GM20431 (cell line): ENCODE data around the gene RUNX1.

Source experiments
- in situ Hi-C: fragments of 300-500 bp; cut with MseI, MboI; formaldehyde crosslinking; loops from one replicate; pipeline ENCODE4 v1.15.0; 2020; ENCODE audit warnings: low sequenced_read_pairs; ENCODE audit not compliant: unreplicated experiment

Gene RUNX1

DNA sequence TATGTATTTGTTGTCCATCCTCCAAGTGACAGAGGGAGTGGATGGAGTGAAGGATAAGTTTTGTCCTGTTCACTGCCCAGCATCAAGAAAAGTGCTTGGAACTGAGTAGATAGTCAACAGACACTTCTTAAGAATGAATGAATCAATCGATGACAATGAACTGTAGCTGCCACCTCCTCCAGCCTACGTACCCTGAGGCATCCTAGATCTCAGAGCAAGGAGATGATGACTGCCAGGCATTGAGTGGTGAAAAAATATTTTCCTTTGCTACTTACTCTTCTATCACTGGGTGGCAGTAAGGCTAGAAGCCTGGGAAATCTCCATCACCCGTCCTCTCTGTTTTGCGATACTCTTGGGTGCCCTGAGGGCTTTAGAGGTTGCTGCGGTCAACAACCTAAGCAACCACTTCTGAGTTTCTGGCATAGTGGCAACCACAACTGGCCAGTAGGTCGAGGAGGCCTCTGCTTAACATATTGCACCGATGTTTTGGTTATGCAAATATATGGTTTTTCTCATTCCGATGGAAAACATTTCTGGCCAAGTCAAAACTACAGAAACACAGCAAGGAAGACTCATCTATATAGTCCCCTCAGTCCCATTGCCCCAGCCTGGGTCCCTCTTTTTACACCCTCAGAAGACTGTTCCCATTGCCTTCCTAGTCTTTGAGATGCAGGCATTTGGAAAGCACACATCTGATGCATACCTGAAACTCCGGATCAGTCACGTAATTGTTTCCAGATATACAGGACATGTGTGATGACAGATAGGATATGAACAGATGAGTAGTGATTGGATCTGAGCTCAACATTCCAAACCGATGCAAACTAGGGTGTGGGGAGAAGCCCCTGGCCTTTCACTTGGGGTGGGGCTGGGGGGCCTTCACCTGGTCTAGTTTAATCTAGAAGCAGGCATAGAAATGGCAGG is 136.8 kb downstream of the RUNX1 start:
- in situ Hi-C loops, result no loop called here

DNA sequence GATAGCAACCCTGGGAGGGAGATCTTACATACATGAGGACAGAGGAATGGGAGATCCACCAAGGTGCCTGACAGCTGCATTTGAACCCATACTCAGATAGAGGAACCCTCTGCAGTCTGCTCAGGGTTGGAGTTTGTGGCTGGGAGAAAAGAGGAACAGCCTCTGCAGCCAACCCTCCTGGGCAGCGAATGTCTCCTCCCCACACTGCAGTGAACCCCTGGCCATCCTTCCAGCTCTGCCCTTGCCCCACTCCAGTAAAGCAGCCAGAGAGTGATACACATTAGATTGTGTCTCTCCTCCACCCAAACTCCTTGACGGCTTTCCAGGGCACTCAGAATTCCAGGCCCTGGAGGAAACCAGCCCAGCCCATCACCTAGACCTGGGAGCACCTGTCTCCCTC is 137.7 kb downstream of the RUNX1 start:
- in situ Hi-C loops, result no loop called here

DNA sequence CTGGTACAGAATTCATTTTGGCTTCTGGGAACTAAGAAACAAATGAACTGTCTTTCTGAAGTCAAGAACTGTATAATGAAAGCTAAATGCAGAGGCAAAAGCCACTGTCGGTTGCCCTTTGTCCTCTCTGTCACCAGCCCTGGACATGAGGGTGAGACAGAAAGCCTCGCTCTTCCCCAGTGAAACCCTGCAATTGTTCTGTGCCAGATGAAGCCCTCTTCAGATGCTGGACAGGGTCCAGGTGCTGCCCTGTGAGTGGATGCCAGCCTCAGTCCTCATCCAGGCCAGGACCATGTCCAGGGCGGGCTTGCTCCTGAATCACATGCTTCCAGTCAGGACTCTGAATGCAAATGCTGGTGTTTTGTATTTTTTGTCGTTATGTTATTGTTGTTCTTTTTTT is 138.7 kb downstream of the RUNX1 start:
- in situ Hi-C loops, result no loop called here

DNA sequence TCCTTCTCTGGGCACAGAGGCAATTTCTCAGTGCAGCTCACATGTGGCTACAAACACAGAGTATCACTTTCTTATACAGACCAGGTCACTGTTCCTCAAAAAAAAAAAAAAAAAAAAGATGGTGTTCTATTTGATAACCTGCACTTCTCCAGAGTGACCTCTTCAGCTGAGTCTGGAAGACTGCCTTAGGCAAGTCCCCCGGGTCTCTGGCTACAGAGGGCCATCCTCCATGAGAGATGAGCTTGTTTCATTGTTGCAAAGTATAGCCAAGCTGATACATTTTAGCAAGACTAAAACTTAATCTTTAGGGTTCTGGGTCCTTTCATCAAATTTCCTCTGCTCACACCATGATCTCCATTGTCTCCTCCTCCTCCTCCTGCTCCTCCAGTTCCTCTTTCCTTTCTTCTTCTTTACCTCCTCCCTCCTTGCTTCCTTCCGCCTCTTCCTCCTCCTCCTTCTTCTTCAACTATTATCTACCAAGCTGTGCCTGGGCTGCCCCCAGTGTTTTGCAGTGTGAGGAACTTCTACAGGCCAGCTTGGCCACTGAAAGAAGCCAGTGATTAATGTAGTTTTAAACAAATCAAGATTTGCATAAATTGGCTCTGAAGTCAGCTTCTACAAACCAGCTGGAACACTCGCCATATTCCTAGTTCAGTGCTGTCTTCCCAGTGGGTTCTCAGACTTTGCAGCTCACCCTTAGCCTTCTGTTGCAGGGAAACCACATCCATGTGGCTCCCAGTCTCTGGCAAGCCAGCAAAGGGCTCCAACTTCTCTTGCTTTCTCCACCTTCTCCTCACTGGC is 139.4 kb downstream of the RUNX1 start:
- in situ Hi-C loops, result no loop called here

DNA sequence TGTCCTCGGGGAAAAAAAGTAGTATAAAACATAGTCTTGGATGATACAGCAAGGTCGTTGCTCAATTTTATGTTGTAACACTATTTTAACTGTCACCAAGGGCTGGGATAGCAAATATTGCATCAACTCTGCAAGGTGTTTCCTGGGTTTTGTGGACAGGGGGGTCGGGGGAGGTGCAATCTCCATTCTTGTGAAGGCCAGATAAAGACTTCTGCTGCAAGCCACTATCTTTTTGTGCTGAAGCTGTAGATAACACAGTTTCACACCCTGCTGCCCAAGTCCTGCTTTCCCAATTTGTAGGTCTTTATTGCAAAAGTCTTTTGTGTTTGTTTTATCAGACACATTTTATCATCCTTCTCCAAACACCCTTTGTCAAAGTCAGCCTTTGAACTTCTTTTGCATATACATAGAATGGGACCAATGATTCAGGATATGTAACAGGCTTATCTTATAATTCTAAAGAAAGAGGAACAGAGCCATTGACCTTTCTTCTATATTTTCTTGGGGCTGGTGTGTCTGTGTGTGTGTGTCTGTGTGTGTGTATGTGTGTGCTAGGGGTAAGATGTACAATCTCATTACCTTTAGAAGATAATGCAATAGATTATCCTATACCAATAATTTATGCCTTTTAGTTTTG is 140.6 kb downstream of the RUNX1 start:
- in situ Hi-C loops, result no loop called here

DNA sequence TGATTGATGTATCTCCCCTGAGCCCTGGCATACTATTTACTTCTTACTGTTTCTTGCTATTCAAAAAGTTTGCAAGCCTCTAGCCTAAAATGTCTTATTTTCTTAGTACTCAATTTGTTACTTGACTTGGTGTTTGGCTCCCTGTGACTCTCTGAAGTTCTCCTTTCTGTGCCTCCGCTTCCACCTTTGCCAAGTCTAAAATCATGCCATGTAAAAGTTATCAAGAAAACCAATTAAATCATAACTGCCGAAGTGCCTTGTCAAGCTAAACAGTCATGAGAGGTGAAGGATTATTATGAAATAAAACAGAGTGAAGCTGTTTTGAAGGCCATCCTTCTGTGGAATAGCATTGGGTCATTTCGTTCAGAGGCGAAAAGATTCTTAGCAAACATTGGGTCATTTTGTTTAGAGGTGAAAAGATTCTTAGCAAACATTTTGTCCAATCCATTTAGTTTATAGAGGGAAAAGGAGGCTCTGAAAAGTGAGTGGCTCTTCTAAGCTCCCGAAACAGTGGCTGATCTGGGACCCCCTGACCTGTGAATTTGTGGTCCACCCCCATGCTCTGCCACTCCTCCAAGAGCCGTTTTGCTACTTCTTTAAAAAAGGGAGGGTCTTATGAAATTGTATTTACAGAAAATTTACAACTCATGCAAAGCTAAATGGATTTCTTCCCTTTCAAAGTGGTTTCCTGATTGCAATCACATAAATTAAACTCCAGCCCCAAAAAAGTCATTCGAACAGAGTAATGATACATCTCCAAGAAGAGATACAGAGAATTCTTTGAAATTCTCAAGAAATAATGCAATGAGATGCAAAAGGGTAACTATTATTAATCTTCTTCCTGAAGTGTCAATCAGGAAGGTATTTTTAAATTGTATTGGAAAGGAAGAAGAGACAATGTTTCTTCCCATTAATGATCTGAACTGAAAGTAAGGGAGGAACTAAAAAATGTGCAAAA is 141.4 kb downstream of the RUNX1 start:
- in situ Hi-C loops, result no loop called here

DNA sequence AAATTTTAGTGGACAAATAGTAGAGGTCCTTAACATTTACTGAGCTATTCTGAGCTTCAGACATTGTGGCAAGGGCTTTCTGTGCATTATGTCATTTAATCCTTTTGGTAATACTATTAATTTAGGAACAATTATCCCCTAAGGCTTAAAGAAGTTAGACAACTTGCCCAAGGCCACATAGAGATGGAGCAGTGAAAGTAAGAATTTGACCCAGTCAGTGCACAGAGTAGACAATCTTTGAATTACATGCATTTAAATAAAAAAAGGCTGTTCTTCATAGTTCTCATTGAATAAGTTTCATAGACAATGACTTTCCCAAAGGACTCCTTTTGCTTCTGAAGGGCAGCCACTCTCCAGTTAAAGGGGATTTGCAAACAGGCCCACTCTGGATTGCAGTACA is 142.7 kb downstream of the RUNX1 start:
- in situ Hi-C loops, result no loop called here

DNA sequence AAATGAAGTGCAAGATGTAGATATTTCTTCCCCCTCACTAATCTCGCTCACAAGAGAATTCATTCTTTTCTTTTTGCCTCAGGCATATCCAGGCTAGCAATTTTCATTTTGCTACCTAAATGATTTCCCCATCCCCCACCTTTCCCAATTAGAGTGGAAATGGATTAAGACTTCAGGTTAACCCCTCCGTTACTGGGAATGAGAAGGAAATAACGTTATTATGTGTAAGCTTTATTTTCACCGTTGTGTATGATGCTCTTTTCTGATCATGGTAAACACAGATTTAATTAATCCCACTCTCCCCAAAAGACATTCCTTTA is 143.9 kb downstream of the RUNX1 start:
- in situ Hi-C loops, result no loop called here

DNA sequence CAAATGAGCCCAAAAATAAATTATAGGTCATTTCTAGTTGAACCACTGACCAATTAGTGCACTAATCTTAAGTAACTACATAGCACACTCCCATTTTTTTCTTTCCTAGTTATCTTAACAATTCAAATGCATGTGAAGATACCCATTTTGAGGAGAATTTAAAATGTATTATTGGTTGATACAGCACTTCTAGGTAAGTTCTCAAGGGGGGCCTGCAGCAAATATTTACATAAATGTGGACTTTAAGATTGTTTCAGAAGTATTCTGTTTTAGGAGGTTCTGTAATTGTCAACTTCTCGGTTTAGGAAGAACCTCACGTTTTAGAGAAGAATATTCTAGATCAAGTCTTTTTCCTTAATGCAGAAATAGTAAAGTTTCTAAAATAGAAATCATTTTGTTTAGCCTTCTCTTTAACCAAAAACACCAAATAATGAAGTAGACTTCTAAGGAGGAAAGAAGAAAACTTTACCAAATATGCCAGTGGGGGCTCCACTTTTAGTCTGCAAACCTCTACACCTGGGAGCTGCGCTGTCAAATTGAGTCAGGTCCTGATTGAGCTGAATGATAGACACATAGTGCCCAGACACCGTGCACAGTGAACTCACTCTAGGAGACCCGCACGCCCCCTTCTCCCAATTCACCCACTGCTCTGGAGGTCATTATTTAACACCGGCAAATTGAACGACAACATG is 144.4 kb downstream of the RUNX1 start:
- in situ Hi-C loops, result no loop called here

DNA sequence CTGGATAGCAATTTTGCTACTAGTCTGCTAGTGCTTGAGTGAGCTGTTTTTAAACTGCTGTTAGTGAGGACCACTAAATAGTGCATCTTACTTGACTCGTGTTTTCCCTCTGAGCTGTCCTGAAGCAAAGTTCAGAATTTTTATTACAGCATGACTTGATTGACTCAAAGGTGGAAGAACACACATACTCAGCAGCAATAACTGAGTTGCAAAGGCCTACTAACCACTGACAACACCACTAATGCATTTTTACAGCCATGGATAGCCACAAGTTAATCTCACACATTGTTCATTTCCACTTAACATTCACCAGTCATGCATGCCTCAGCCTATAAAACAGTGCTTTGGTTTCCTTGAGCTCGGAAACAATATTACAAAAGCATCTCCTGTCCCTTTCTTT is 148.7 kb downstream of the RUNX1 start:
- in situ Hi-C loops, result no loop called here

DNA sequence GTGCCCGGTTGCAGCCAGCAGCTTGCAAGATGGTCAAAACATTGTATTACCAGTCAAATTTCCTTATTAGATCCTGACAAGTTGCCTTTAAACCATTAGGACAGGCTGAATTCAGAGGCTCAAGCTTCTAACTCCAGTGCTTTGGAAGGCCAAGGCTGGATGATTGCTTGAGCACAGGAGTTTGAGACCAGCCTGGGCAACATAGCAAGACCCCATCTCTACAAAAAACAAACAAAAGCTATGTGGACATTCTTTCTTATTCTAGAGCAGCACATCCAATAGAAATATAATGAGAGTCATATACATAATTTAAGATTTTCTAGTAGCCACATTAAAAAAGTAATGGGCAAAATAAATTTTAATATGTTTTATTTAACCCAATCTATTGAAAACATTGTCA is 149.3 kb downstream of the RUNX1 start:
- in situ Hi-C loops, result loop anchor here (25.0 kb wide), 1 partner anchor 513 kb away; no protein-coding TSS in a partner anchor

DNA sequence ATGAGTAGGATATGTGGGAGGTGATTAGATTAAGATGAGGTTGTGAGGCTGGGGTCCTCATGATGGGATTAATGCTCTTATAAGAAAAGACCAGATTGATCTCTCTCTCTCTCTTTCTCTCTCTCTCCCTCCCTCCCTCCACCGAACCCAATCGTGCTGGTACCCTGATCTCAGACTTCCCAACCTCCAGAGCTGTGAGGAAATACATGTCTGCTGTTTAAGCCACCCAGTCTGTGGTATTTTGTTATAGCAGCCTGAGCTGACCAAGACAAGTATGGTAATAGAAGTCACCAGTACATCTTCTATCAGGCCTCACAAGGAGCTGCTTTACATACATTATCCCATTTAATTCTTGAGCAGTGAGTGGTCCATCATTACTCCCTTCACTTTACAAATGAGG is 149.8 kb downstream of the RUNX1 start:
- in situ Hi-C loops, result loop anchor here (25.0 kb wide), 1 partner anchor 513 kb away; no protein-coding TSS in a partner anchor

DNA sequence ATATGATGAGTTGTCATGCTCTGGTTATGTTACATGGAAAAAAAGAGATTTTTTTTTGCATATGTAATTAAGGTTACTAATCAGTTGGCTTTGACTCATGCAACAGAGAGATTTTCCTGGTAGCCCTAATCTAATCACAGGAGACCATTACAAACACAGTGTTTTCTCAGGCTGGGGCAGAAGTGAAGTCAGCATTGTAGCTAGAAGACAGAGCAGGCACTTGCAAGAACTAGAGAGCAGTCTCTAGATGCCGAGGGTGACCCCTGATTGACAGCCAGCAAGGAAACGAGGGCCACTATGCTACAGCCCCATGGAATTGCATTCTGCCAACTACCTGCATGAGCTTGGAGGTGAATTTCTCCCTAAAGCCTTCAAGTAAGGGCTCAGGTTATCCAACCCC is 151.3 kb downstream of the RUNX1 start:
- in situ Hi-C loops, result loop anchor here (25.0 kb wide), 1 partner anchor 514 kb away; no protein-coding TSS in a partner anchor

DNA sequence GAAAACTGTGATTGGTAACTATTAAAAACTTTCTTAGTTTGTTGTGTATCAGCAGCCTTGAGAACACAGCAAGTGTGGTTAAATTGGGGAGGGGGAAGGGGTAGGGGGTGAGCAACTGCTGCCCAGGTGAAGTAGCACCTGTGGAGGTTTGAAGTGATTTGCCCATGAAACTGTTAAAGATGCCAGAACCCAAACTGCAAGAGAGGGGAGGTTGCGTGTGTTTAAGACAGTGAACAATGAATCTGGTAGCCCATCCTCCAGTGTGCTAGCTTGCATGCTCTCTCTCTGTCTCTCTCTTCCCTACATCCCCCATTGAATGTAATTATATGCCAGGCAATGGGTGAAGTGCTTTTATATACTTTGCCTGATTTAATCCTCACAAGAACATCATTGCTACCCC is 154.7 kb downstream of the RUNX1 start:
- in situ Hi-C loops, result loop anchor here (25.0 kb wide), 1 partner anchor 518 kb away; no protein-coding TSS in a partner anchor

DNA sequence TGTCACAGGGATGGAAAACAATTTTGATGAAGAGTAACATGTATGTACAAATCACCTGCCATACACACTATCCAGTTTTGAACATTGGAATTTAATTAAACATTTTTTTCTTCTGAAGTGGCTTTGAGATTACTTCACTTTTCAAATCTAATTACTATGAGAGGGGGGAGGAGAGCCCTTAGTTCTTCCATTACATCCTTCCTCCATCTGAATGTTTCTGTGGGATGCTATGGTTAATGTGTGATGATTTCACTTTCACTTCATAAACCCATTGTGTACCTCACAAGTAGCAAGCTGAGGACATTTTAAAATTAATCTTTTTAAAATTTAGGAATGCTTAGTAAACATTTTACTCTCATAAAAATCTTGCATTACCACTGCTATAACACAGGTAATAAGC is 156.9 kb downstream of the RUNX1 start:
- in situ Hi-C loops, result loop anchor here (25.0 kb wide), 1 partner anchor 520 kb away; no protein-coding TSS in a partner anchor

DNA sequence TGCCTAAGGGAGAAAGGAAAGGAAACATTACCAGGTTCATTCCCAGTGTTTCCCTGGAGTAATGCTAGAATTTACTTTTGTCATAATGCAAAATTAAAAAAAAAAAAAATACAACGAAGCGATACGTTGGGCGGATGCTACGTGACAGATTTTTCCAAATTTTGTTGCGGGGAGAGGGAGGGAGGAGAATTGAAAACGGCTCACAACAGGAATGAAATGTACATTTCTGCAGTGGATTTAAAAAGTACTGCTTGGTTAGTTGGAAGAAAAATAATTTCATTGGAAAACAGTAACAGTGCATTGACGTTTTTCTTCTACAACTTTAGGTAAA is 157.5 kb downstream of the RUNX1 start:
- in situ Hi-C loops, result loop anchor here (25.0 kb wide), 1 partner anchor 521 kb away; no protein-coding TSS in a partner anchor

DNA sequence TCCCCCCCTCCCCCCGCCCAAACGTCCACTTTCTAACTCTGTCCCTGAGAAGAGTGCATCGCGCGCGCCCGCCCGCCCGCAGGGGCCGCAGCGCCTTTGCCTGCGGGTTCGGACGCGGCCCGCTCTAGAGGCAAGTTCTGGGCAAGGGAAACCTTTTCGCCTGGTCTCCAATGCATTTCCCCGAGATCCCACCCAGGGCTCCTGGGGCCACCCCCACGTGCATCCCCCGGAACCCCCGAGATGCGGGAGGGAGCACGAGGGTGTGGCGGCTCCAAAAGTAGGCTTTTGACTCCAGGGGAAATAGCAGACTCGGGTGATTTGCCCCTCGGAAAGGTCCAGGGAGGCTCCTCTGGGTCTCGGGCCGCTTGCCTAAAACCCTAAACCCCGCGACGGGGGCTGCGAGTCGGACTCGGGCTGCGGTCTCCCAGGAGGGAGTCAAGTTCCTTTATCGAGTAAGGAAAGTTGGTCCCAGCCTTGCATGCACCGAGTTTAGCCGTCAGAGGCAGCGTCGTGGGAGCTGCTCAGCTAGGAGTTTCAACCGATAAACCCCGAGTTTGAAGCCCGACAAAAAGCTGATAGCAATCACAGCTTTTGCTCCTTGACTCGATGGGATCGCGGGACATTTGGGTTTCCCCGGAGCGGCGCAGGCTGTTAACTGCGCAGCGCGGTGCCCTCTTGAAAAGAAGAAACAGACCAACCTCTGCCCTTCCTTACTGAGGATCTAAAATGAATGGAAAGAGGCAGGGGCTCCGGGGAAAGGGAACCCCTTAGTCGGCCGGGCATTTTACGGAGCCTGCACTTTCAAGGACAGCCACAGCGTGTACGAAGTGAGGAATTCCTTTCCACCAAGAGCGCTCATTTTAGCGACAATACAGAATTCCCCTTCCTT is 158.1 kb downstream of the RUNX1 start:
- in situ Hi-C loops, result loop anchor here (25.0 kb wide), 1 partner anchor 521 kb away; no protein-coding TSS in a partner anchor

DNA sequence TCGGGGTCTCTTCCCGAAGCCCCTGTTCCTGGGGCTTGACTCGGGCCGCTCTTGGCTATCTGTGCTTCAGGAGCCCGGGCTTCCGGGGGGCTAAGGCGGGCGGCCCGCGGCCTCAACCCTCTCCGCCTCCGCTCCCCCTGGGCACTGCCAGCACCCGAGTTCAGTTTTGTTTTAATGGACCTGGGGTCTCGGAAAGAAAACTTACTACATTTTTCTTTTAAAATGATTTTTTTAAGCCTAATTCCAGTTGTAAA is 158.7 kb downstream of the RUNX1 start:
- in situ Hi-C loops, result loop anchor here (25.0 kb wide), 1 partner anchor 522 kb away; no protein-coding TSS in a partner anchor
